ENCODE results near the gene TMC5. TPM values are rescaled to one million over a fixed set of nuclear protein-coding genes. Genes with fewer than 3 reads are reported as not detected.

Gene TMC5
- total and polyA plus RNA-seq, 2 of the 4 experiments (the other 2 are of a cell fraction): not detected

- H3K79me1 ChIP-seq (ENCODE audit: low read depth in 1 of 2, low read length in 2 of 2): no peaks in the 10 kb centered on the region
- ATAC-seq (ENCODE audit: low read depth): no peak
- H2AK9ac ChIP-seq (replicated peaks; ENCODE audit: low read depth, low read length, poor library complexity): no peak overlapping the region
- H3K18ac ChIP-seq (ENCODE audit: low read depth, low read length): no peak overlapping the region
- BruUV-seq (replicated peaks): no TSS peak
- H3K4me1 ChIP-seq (ENCODE audit: control insufficient read depth, insufficient read depth, low read length): no peaks in the 10 kb centered on the region
- no peak overlapping the region for H2BK20ac ChIP-seq (ENCODE audit: low read depth, low read length)
- intact Hi-C loops (cut with micrococcal nuclease): no loop called here
- no peaks in the 10 kb centered on the region for H4K20me1 ChIP-seq (ENCODE audit: insufficient read depth, low read length)
- ChIA-PET POLR2A (ENCODE audit: unreplicated experiment) (no interaction called here), CTCF (no interaction called here)
- WGBS, 2 experiments (ENCODE audit: extremely low coverage in 2 of 2, insufficient read length in 1 of 2): 80% methylated on average over 1 of the region's 5 CpGs; no CpG with 5 or more reads in 1 of the 2 experiments
- no peak overlapping the region for H2AK5ac ChIP-seq (ENCODE audit: low read depth, low read length)
- no peaks in the 10 kb centered on the region for H3K9me1 ChIP-seq (ENCODE audit: insufficient read depth, low read length)
- H3K9me3 ChIP-seq (ENCODE audit: control insufficient read depth, insufficient read depth, low read length): 0 out of 2 replicates have a peak, but pooled peaks cover 2% of the 10 kb centered on the region
- H3K4me3 ChIP-seq (ENCODE audit: insufficient read depth, low read depth, low read length): no peak overlapping the region
- dilution Hi-C loops (cut with HindIII; ENCODE audit: low sequenced_read_pairs, unreplicated experiment): no loop called here
- in situ Hi-C loops (cut with MboI; ENCODE audit: low sequenced_read_pairs): no loop called here
- H3K27me3 ChIP-seq (ENCODE audit: control insufficient read depth, insufficient read depth, low read length): no peaks in the 10 kb centered on the region
- H3K27ac ChIP-seq (ENCODE audit: insufficient read depth, low read length): no peak overlapping the region
- H2BK5ac ChIP-seq (ENCODE audit: low read depth, low read length, poor library complexity, severe bottlenecking): no peak overlapping the region
- TF ChIP-seq BHLHE40 (IDR thresholded peaks at IDR 0.05; ENCODE audit: low read depth, low read length) (no peak), MAZ (IDR thresholded peaks at IDR 0.05; ENCODE audit: borderline replicate concordance, low read depth, low read length) (no peak), POLR2A (IDR thresholded peaks at IDR 0.05; ENCODE audit: low read depth, low read length) (no peak), RFX5 (IDR thresholded peaks at IDR 0.05; ENCODE audit: low read depth, low read length) (no peak), RAD21 (IDR thresholded peaks at IDR 0.05; ENCODE audit: low read length) (no peak), USF2 (IDR thresholded peaks at IDR 0.05; ENCODE audit: low read depth, low read length) (no peak), RCOR1 (IDR thresholded peaks at IDR 0.05; ENCODE audit: insufficient replicate concordance, low read length) (no peak), FOS (IDR thresholded peaks at IDR 0.05; ENCODE audit: low read depth, low read length) (no peak), NFE2L2 (IDR thresholded peaks at IDR 0.05; ENCODE audit: low read depth, low read length) (no peak), ELK1 (IDR thresholded peaks at IDR 0.05; ENCODE audit: borderline replicate concordance, low read depth, low read length) (no peak), CHD1 (IDR thresholded peaks at IDR 0.05; ENCODE audit: low read depth, low read length) (no peak), MAFK (IDR thresholded peaks at IDR 0.05; ENCODE audit: low read depth, low read length) (no peak), CEBPB (IDR thresholded peaks at IDR 0.05; ENCODE audit: low read depth, low read length) (no peak), MXI1 (IDR thresholded peaks at IDR 0.05; ENCODE audit: borderline replicate concordance, low read depth, low read length) (no peak), SMC3 (IDR thresholded peaks at IDR 0.05; ENCODE audit: low read depth, low read length) (no peak)
- TF ChIP-seq, protein P1, sequence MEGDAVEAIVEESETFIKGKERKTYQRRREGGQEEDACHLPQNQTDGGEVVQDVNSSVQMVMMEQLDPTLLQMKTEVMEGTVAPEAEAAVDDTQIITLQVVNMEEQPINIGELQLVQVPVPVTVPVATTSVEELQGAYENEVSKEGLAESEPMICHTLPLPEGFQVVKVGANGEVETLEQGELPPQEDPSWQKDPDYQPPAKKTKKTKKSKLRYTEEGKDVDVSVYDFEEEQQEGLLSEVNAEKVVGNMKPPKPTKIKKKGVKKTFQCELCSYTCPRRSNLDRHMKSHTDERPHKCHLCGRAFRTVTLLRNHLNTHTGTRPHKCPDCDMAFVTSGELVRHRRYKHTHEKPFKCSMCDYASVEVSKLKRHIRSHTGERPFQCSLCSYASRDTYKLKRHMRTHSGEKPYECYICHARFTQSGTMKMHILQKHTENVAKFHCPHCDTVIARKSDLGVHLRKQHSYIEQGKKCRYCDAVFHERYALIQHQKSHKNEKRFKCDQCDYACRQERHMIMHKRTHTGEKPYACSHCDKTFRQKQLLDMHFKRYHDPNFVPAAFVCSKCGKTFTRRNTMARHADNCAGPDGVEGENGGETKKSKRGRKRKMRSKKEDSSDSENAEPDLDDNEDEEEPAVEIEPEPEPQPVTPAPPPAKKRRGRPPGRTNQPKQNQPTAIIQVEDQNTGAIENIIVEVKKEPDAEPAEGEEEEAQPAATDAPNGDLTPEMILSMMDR (conservative IDR thresholded peaks at IDR 0.05; ENCODE audit: low read depth, low read length): no peak
- no peak overlapping the region for H3K4ac ChIP-seq (ENCODE audit: low read depth, low read length)
- H3K56ac ChIP-seq (ENCODE audit: extremely low read depth, insufficient read depth, low read length): no peak overlapping the region
- H4K5ac ChIP-seq (ENCODE audit: low read depth, low read length): no peak overlapping the region
- H3K14ac ChIP-seq (replicated peaks; ENCODE audit: low read depth, low read length): no peak overlapping the region
- no peak overlapping the region for H4K91ac ChIP-seq (ENCODE audit: insufficient read depth, low read depth, low read length)
- H2BK120ac ChIP-seq (ENCODE audit: low read depth, low read length): no peak overlapping the region
- H3K36me3 ChIP-seq (ENCODE audit: control insufficient read depth, insufficient read depth, low read length): no peaks in the 10 kb centered on the region
- H2BK15ac ChIP-seq (ENCODE audit: low read depth, low read length): no peak overlapping the region
- H3K23ac ChIP-seq (ENCODE audit: low read depth, low read length): no peak overlapping the region
- no peak overlapping the region for H4K8ac ChIP-seq (ENCODE audit: low read depth in 2 of 2, low read length in 2 of 2)
- H2AFZ ChIP-seq (replicated peaks; ENCODE audit: low read length, poor library complexity): no peak overlapping the region
- H3K4me2 ChIP-seq (ENCODE audit: low read depth, low read length): no peak overlapping the region
- H3K9ac ChIP-seq (ENCODE audit: low read depth, low read length): no peak overlapping the region
- no peak for DNase-seq
Observed at GRCh38 chr16:19446886-19447285, 29.2 kb downstream of the TMC5 start.

Measured in IMR-90 (cell line).